Neural crest cell (in vitro differentiated cells): ENCODE measurements around the gene AKAP17A. TPM values are rescaled to one million over a fixed set of nuclear protein-coding genes. Genes with fewer than 3 reads are reported as not detected.

Source experiments
- DNase-seq: peaks from one replicate; pipeline ENCODE4 v3.0.0; 2021; ENCODE audit warnings: low read depth, mixed read lengths, low spot score
- H3K27ac Mint-ChIP-seq: one replicate; pipeline ENCODE4 v1.8.0; 2021; ENCODE audit warnings: mild to moderate bottlenecking, mixed read lengths; ENCODE audit not compliant: unreplicated experiment
- H3K27me3 Mint-ChIP-seq: 2 replicates; pipeline ENCODE4 v1.8.0; 2021; ENCODE audit warnings: low read depth, mild to moderate bottlenecking, mixed read lengths
- H3K36me3 Mint-ChIP-seq: 2 replicates; pipeline ENCODE4 v1.8.0; 2021; ENCODE audit warnings: low read depth, mild to moderate bottlenecking, mixed read lengths
- H3K4me1 Mint-ChIP-seq: 2 replicates; pipeline ENCODE4 v1.8.0; 2021; ENCODE audit warnings: mixed read lengths
- H3K4me3 Mint-ChIP-seq: one replicate; pipeline ENCODE4 v1.8.0; 2021; ENCODE audit warnings: mild to moderate bottlenecking, mixed read lengths
- H3K9me3 Mint-ChIP-seq: 2 replicates; pipeline ENCODE4 v1.8.0; 2021; ENCODE audit warnings: mixed read lengths
- long read RNA-seq: library from polyadenylated mRNA; unstranded; transcript quantifications from one replicate; pipeline ENCODE4 v2.0.0, GENCODE V29; 2020
- total RNA-seq: library from RNA; stranded (reverse); gene quantifications from 2 replicates; pipeline ENCODE4 v1.2.1, GENCODE V29; 2021
- TF ChIP-seq, protein P1 (sequence below): fragments of 200-600 bp; sonication (generic); conservative IDR thresholded peaks from 2 replicates; pipeline ENCODE4 v1.5.0; 2021; ENCODE audit warnings: antibody characterized with exemption, mild to moderate bottlenecking

AKAP17A gene, protein sequence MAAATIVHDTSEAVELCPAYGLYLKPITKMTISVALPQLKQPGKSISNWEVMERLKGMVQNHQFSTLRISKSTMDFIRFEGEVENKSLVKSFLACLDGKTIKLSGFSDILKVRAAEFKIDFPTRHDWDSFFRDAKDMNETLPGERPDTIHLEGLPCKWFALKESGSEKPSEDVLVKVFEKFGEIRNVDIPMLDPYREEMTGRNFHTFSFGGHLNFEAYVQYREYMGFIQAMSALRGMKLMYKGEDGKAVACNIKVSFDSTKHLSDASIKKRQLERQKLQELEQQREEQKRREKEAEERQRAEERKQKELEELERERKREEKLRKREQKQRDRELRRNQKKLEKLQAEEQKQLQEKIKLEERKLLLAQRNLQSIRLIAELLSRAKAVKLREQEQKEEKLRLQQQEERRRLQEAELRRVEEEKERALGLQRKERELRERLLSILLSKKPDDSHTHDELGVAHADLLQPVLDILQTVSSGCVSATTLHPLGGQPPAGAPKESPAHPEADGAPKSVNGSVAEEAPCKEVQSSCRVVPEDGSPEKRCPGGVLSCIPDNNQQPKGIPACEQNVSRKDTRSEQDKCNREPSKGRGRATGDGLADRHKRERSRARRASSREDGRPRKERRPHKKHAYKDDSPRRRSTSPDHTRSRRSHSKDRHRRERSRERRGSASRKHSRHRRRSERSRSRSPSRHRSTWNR
- total RNA-seq: 43.9 and 44.0 TPM in 2 replicates
- long read RNA-seq, partial matches to known transcripts: 0 of 3 reads
- long read RNA-seq, other reads (novel, unspliced or antisense): 3 of 3 reads

DNA sequence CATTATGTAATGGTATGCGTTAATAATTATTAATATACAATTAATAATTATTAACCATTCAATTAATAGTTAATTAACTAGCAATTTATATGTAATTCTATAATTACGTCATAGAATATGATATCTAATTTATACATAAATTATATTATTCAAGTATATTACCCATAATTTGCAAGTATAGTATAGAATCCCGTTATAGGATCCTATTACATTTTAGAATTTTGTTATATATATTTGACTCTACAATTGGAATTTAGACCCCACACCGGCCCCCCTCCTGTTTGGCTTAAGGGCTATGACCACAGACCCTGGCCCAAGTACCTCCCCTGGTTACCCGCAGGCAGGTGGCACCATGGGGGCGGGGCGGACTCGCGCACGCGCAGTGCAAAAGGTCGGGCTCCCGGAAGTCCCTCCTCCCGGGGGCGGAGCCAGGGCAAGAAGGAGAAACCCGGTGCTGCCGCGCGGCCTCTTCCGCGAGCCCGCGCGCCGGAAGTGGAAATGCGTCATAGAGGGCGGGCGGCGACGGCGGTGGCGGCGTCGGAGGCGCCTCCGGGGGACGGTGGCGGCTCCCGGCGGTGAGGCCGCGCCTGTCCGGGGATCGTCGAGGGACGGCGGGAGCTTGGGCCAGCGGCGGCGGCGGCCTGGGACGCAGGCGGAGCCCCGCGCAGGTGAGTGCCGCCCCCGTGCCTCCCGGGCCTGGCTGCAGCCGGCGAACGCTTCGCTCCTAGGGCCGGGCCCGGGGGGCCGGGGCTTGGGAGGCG, at the start of gene AKAP17A:
Gene AKAP17A (plus strand): TSS at position 503 of the 761 bp plus-strand sequence. CDS start 1,859 bp downstream, outside the sequence.
- H3K4me1 Mint-ChIP-seq: peaks cover 13% of the 10 kb centered on the region
- peak within 1 kb of the TSS; percentile 88 for H3K27ac Mint-ChIP-seq
- TF ChIP-seq, protein P1, sequence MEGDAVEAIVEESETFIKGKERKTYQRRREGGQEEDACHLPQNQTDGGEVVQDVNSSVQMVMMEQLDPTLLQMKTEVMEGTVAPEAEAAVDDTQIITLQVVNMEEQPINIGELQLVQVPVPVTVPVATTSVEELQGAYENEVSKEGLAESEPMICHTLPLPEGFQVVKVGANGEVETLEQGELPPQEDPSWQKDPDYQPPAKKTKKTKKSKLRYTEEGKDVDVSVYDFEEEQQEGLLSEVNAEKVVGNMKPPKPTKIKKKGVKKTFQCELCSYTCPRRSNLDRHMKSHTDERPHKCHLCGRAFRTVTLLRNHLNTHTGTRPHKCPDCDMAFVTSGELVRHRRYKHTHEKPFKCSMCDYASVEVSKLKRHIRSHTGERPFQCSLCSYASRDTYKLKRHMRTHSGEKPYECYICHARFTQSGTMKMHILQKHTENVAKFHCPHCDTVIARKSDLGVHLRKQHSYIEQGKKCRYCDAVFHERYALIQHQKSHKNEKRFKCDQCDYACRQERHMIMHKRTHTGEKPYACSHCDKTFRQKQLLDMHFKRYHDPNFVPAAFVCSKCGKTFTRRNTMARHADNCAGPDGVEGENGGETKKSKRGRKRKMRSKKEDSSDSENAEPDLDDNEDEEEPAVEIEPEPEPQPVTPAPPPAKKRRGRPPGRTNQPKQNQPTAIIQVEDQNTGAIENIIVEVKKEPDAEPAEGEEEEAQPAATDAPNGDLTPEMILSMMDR: peak; percentile 18
- peak; percentile 99 for DNase-seq
- H3K27me3 Mint-ChIP-seq: no peaks in the 10 kb centered on the region
- H3K9me3 Mint-ChIP-seq: no peaks in the 10 kb centered on the region
- H3K36me3 Mint-ChIP-seq: no peaks in the 10 kb centered on the region
- peak within 1 kb of the TSS; percentile 95 for H3K4me3 Mint-ChIP-seq

DNA sequence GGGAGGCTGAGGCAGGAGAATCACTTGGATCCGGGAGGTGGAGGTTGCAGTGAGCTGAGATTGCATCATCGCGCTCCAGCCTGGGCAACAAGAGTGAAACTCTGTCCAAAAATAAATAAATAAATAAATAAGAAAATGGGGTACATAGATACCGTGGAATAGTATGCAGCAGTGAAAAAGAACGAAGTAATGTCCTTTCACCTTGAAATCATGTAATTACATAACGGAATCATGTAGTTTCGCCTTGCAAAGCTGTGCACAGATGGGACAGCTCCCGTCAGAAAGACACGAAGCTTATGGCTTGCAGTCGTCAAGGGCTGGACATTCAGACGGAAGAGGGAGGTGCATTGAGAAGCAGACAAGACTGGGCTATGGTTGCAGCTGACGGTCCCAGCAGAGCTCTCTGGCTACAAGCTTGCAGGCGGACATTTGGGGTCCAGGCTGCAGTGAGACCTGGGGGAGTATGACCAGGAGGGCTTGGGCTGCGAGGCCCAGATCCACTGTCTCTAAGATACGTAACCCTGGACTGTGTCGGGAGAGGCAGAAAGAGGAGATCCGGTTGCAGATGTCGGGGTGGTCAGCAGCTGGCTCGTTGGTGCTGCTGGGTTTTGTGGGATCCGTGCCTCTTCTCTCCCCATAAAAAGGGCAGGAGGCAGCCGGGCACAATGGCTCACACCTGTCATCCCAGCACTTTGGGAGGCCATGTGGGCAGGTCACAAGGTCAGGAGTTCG, 48.2 kb upstream of the AKAP17A start:
- H3K27me3 Mint-ChIP-seq: no peaks in the 10 kb centered on the region
- no peak overlapping the region for H3K4me3 Mint-ChIP-seq
- no peaks in the 10 kb centered on the region for H3K9me3 Mint-ChIP-seq
- no peaks in the 10 kb centered on the region for H3K4me1 Mint-ChIP-seq
- TF ChIP-seq, protein P1: no peak
- no peak overlapping the region for H3K27ac Mint-ChIP-seq
- H3K36me3 Mint-ChIP-seq: no peaks in the 10 kb centered on the region
- no peak for DNase-seq

- Mint-ChIP-seq H3K27me3 (no peaks in the 10 kb centered on the region), H3K4me3 (no peak overlapping the region), H3K9me3 (no peaks in the 10 kb centered on the region), H3K27ac (peak overlapping the region; percentile 92), H3K36me3 (no peaks in the 10 kb centered on the region), H3K4me1 (no peaks in the 10 kb centered on the region)
- no peak for DNase-seq
- TF ChIP-seq, protein P1: no peak
Measured at GRCh38 chrX:1545776-1546408, 45.5 kb upstream of the AKAP17A start.

- no peaks in the 10 kb centered on the region for H3K9me3 Mint-ChIP-seq
- no peak overlapping the region for H3K4me3 Mint-ChIP-seq
- DNase-seq: no peak
- H3K36me3 Mint-ChIP-seq: no peaks in the 10 kb centered on the region
- H3K27me3 Mint-ChIP-seq: no peaks in the 10 kb centered on the region
- H3K27ac Mint-ChIP-seq: peak overlapping the region; percentile 78
- TF ChIP-seq, protein P1: no peak
- H3K4me1 Mint-ChIP-seq: no peaks in the 10 kb centered on the region
Measured at GRCh38 chrX:1546691-1547251, 44.6 kb upstream of the AKAP17A start.
